ENCODE measurements around the gene DNLZ. TPM values are rescaled to one million over a fixed set of nuclear protein-coding genes. Genes with fewer than 3 reads are reported as not detected.

Gene DNLZ
- total and polyA plus RNA-seq, 9 of the 15 experiments (the other 6 are each of a cell fraction or from before 2014, with no cell fraction given), result 0.17 to 44.6 (median 3.4) TPM

DNA sequence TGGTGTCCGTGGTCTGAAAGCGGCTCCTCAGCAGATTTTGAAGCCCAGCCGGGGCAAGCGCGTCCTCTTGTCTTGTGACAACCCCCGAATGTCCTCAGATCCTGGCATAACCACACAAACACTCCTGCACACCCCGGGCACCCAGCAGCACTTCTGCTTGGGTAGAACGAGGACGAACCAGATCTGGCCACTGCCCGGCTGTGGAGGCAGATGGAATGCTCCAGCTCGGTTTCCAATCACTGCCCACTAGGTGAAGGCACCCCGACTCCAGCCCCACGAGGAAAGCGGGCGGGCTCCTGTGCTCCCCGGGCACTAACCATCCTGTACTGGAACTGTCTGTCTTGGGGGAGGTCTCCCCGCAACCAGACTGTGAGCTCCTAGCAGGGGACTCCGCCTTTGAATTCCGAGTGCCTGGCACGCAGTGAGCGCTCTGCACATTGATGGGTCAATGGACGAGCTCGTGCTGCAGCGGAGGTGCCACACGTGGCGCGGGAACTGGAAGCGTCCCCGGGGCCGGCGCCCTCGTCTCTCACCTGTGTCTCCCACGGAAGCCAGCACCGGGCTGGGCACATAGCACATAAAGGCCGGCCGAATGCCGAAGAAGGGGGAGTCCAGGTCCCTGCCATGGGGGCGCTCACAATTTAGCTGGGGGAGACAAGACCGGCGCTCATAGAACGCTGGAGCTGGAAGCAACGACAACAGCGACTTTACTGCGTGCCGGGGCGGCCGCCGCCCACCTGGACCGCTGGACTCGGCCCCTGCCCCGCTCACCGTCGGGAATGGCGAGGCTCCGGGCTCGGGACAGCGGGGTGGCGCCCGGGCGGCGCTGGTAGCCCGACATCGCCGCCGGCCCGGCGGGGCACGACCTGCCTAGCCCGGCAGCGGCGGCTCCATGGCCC lies 46.3 kb upstream of the DNLZ start (continued):
- TF ChIP-seq, protein P1, sequence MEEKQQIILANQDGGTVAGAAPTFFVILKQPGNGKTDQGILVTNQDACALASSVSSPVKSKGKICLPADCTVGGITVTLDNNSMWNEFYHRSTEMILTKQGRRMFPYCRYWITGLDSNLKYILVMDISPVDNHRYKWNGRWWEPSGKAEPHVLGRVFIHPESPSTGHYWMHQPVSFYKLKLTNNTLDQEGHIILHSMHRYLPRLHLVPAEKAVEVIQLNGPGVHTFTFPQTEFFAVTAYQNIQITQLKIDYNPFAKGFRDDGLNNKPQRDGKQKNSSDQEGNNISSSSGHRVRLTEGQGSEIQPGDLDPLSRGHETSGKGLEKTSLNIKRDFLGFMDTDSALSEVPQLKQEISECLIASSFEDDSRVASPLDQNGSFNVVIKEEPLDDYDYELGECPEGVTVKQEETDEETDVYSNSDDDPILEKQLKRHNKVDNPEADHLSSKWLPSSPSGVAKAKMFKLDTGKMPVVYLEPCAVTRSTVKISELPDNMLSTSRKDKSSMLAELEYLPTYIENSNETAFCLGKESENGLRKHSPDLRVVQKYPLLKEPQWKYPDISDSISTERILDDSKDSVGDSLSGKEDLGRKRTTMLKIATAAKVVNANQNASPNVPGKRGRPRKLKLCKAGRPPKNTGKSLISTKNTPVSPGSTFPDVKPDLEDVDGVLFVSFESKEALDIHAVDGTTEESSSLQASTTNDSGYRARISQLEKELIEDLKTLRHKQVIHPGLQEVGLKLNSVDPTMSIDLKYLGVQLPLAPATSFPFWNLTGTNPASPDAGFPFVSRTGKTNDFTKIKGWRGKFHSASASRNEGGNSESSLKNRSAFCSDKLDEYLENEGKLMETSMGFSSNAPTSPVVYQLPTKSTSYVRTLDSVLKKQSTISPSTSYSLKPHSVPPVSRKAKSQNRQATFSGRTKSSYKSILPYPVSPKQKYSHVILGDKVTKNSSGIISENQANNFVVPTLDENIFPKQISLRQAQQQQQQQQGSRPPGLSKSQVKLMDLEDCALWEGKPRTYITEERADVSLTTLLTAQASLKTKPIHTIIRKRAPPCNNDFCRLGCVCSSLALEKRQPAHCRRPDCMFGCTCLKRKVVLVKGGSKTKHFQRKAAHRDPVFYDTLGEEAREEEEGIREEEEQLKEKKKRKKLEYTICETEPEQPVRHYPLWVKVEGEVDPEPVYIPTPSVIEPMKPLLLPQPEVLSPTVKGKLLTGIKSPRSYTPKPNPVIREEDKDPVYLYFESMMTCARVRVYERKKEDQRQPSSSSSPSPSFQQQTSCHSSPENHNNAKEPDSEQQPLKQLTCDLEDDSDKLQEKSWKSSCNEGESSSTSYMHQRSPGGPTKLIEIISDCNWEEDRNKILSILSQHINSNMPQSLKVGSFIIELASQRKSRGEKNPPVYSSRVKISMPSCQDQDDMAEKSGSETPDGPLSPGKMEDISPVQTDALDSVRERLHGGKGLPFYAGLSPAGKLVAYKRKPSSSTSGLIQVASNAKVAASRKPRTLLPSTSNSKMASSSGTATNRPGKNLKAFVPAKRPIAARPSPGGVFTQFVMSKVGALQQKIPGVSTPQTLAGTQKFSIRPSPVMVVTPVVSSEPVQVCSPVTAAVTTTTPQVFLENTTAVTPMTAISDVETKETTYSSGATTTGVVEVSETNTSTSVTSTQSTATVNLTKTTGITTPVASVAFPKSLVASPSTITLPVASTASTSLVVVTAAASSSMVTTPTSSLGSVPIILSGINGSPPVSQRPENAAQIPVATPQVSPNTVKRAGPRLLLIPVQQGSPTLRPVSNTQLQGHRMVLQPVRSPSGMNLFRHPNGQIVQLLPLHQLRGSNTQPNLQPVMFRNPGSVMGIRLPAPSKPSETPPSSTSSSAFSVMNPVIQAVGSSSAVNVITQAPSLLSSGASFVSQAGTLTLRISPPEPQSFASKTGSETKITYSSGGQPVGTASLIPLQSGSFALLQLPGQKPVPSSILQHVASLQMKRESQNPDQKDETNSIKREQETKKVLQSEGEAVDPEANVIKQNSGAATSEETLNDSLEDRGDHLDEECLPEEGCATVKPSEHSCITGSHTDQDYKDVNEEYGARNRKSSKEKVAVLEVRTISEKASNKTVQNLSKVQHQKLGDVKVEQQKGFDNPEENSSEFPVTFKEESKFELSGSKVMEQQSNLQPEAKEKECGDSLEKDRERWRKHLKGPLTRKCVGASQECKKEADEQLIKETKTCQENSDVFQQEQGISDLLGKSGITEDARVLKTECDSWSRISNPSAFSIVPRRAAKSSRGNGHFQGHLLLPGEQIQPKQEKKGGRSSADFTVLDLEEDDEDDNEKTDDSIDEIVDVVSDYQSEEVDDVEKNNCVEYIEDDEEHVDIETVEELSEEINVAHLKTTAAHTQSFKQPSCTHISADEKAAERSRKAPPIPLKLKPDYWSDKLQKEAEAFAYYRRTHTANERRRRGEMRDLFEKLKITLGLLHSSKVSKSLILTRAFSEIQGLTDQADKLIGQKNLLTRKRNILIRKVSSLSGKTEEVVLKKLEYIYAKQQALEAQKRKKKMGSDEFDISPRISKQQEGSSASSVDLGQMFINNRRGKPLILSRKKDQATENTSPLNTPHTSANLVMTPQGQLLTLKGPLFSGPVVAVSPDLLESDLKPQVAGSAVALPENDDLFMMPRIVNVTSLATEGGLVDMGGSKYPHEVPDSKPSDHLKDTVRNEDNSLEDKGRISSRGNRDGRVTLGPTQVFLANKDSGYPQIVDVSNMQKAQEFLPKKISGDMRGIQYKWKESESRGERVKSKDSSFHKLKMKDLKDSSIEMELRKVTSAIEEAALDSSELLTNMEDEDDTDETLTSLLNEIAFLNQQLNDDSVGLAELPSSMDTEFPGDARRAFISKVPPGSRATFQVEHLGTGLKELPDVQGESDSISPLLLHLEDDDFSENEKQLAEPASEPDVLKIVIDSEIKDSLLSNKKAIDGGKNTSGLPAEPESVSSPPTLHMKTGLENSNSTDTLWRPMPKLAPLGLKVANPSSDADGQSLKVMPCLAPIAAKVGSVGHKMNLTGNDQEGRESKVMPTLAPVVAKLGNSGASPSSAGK (IDR thresholded peaks at IDR 0.05), result peak; percentile 94
- 0 out of 2 replicates have a peak, but pooled peaks have one; percentile 46 for TF ChIP-seq HDAC2 (IDR thresholded peaks at IDR 0.05)
- TF ChIP-seq RBBP5 (IDR thresholded peaks at IDR 0.05; ENCODE audit: borderline replicate concordance, insufficient read depth, low read length, poor library complexity, severe bottlenecking), result peak; percentile 17
- TF ChIP-seq, protein P2, sequence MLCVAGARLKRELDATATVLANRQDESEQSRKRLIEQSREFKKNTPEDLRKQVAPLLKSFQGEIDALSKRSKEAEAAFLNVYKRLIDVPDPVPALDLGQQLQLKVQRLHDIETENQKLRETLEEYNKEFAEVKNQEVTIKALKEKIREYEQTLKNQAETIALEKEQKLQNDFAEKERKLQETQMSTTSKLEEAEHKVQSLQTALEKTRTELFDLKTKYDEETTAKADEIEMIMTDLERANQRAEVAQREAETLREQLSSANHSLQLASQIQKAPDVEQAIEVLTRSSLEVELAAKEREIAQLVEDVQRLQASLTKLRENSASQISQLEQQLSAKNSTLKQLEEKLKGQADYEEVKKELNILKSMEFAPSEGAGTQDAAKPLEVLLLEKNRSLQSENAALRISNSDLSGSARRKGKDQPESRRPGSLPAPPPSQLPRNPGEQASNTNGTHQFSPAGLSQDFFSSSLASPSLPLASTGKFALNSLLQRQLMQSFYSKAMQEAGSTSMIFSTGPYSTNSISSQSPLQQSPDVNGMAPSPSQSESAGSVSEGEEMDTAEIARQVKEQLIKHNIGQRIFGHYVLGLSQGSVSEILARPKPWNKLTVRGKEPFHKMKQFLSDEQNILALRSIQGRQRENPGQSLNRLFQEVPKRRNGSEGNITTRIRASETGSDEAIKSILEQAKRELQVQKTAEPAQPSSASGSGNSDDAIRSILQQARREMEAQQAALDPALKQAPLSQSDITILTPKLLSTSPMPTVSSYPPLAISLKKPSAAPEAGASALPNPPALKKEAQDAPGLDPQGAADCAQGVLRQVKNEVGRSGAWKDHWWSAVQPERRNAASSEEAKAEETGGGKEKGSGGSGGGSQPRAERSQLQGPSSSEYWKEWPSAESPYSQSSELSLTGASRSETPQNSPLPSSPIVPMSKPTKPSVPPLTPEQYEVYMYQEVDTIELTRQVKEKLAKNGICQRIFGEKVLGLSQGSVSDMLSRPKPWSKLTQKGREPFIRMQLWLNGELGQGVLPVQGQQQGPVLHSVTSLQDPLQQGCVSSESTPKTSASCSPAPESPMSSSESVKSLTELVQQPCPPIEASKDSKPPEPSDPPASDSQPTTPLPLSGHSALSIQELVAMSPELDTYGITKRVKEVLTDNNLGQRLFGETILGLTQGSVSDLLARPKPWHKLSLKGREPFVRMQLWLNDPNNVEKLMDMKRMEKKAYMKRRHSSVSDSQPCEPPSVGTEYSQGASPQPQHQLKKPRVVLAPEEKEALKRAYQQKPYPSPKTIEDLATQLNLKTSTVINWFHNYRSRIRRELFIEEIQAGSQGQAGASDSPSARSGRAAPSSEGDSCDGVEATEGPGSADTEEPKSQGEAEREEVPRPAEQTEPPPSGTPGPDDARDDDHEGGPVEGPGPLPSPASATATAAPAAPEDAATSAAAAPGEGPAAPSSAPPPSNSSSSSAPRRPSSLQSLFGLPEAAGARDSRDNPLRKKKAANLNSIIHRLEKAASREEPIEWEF (CRISPR knock-in tag; IDR thresholded peaks at IDR 0.05), result no peak
- TF ChIP-seq L3MBTL2 (IDR thresholded peaks at IDR 0.05), result peak; percentile 85
- peak in 1 of 2 experiments; percentile 64; a peak in 2 of 4 replicates for TF ChIP-seq HDAC1 (IDR thresholded peaks at IDR 0.05)
- TF ChIP-seq, protein P3, sequence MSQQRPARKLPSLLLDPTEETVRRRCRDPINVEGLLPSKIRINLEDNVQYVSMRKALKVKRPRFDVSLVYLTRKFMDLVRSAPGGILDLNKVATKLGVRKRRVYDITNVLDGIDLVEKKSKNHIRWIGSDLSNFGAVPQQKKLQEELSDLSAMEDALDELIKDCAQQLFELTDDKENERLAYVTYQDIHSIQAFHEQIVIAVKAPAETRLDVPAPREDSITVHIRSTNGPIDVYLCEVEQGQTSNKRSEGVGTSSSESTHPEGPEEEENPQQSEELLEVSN (IDR thresholded peaks at IDR 0.05; ENCODE audit: borderline replicate concordance in 1 of 2, extremely low read depth in 1 of 2, insufficient read depth in 1 of 2, insufficient read length in 1 of 2, low read depth in 1 of 2, low read length in 1 of 2, poor library complexity in 1 of 2, severe bottlenecking in 1 of 2), result peak; percentile 81 to 83

All from K562 (cell line).